Smooth muscle cell (in vitro differentiated cells): Measurements from ENCODE around the gene FOXJ3. TPM values are rescaled to one million over a fixed set of nuclear protein-coding genes. Genes with fewer than 3 reads are reported as not detected.

Source experiments
- DNase-seq: peaks from one replicate; lab custom pipeline; 2025; ENCODE audit not compliant: unreplicated experiment; lab: John Stamatoyannopoulos, UW
- H2AFZ ChIP-seq: fragments of 200-600 bp; sonication (generic); 2 replicates; pipeline ENCODE4 v1.6.0; 2016; ENCODE audit warnings: antibody characterized with exemption, low read depth, mild to moderate bottlenecking
- H3F3A ChIP-seq: fragments of 200-600 bp; sonication (generic); 2 replicates; pipeline ENCODE4 v1.6.0; 2017; ENCODE audit warnings: antibody characterized with exemption, low read depth
- H3K27ac ChIP-seq: fragments of 200-600 bp; sonication (generic); 2 replicates; pipeline ENCODE4 v1.5.1; 2016; ENCODE audit warnings: low read depth, mild to moderate bottlenecking
- H3K27me3 ChIP-seq: fragments of 200-600 bp; sonication (generic); 2 replicates; pipeline ENCODE4 v1.6.1; 2016; ENCODE audit warnings: low read depth, mild to moderate bottlenecking
- H3K36me3 ChIP-seq: fragments of 200-600 bp; sonication (generic); 2 replicates; pipeline ENCODE4 v1.5.1; 2016; ENCODE audit warnings: low read depth
- H3K4me1 ChIP-seq: fragments of 200-600 bp; sonication (generic); 2 replicates; pipeline ENCODE4 v1.5.1; 2016; ENCODE audit warnings: low read depth
- H3K4me2 ChIP-seq: fragments of 200-600 bp; sonication (generic); 2 replicates; pipeline ENCODE4 v1.6.0; 2016; ENCODE audit warnings: mild to moderate bottlenecking
- H3K4me3 ChIP-seq: fragments of 200-600 bp; sonication (generic); 2 replicates; pipeline ENCODE4 v1.5.1; 2016; ENCODE audit warnings: mild to moderate bottlenecking
- H3K79me2 ChIP-seq: fragments of 200-600 bp; sonication (generic); 2 replicates; pipeline ENCODE4 v1.6.0; 2016; ENCODE audit warnings: low read depth, mild to moderate bottlenecking
- H3K9ac ChIP-seq: fragments of 200-600 bp; sonication (generic); 2 replicates; pipeline ENCODE4 v1.6.0; 2016; ENCODE audit warnings: low read depth
- H3K9me3 ChIP-seq: fragments of 200-600 bp; sonication (generic); replicated peaks from 2 replicates; pipeline ENCODE4 v1.5.1; 2016; ENCODE audit warnings: low read depth
- H4K20me1 ChIP-seq: fragments of 200-600 bp; sonication (generic); 2 replicates; pipeline ENCODE4 v1.6.0; 2016; ENCODE audit warnings: low read depth
- WGBS: methylation state at CpG from one replicate; pipeline ENCODE4 v1.1.7; 2016; ENCODE audit warnings: low lambda C conversion rate; 5-methylcytosine and 5-hydroxymethylcytosine counted together
- polyA plus RNA-seq: library from polyadenylated mRNA; unstranded; fragments of >200 nt; fragmentation: Nextera tagmentation; extraction: Ambion mirVana; gene quantifications from 2 replicates; pipeline ENCODE4 v1.2.1, GENCODE V29; 2016
- total RNA-seq: library from RNA; depleted of rRNA; stranded (reverse); fragments of >200 nt; gene quantifications from 2 replicates; pipeline ENCODE4 v1.2.3, GENCODE V29; 2014
- TF ChIP-seq, protein P1 (sequence below): fragments of 200-600 bp; sonication (generic); IDR thresholded peaks from 2 replicates; pipeline ENCODE4 v1.5.1; 2017; ENCODE audit warnings: borderline replicate concordance, mild to moderate bottlenecking, antibody characterized with exemption; ENCODE audit not compliant: insufficient read depth, poor library complexity, severe bottlenecking

Gene FOXJ3
- total and polyA plus RNA-seq, 2 experiments from 2014 or later: 19.3 to 40.9 TPM

DNA sequence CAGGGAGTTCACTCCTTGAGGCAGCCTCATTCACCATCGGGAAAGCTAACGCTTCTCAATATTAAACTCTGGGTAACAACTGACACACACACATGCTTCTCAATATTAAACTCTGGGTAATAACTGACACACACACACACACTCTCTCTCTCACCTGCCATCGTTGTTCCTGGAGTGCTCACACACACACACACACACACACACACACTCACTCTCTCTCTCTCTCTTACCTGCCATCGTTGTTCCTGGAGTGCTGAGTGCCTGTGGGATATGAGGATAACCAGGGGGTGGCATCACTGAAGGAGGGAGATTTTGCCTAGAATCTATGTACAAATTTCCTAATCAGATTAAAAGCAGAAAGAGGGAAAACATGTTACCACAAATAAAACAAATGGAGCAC lies 153.3 kb downstream of the FOXJ3 start:
- TF ChIP-seq, protein P1, sequence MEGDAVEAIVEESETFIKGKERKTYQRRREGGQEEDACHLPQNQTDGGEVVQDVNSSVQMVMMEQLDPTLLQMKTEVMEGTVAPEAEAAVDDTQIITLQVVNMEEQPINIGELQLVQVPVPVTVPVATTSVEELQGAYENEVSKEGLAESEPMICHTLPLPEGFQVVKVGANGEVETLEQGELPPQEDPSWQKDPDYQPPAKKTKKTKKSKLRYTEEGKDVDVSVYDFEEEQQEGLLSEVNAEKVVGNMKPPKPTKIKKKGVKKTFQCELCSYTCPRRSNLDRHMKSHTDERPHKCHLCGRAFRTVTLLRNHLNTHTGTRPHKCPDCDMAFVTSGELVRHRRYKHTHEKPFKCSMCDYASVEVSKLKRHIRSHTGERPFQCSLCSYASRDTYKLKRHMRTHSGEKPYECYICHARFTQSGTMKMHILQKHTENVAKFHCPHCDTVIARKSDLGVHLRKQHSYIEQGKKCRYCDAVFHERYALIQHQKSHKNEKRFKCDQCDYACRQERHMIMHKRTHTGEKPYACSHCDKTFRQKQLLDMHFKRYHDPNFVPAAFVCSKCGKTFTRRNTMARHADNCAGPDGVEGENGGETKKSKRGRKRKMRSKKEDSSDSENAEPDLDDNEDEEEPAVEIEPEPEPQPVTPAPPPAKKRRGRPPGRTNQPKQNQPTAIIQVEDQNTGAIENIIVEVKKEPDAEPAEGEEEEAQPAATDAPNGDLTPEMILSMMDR: no peak
- no peak overlapping the region for H3K27ac ChIP-seq
- H4K20me1 ChIP-seq: peaks cover 33% of the 10 kb centered on the region
- H3K79me2 ChIP-seq: no peaks in the 10 kb centered on the region
- no peak overlapping the region for H2AFZ ChIP-seq
- no peak overlapping the region for H3K9ac ChIP-seq
- H3K4me2 ChIP-seq: no peak overlapping the region
- no peak overlapping the region for H3K4me3 ChIP-seq
- no peaks in the 10 kb centered on the region for H3K9me3 ChIP-seq
- H3K27me3 ChIP-seq: no peaks in the 10 kb centered on the region
- peaks cover 16% of the 10 kb centered on the region for H3F3A ChIP-seq
- no peak for DNase-seq
- 85% methylated on average over 4 of the region's 4 CpGs for WGBS
- H3K4me1 ChIP-seq: peaks cover 6% of the 10 kb centered on the region
- H3K36me3 ChIP-seq: no peaks in the 10 kb centered on the region

DNA sequence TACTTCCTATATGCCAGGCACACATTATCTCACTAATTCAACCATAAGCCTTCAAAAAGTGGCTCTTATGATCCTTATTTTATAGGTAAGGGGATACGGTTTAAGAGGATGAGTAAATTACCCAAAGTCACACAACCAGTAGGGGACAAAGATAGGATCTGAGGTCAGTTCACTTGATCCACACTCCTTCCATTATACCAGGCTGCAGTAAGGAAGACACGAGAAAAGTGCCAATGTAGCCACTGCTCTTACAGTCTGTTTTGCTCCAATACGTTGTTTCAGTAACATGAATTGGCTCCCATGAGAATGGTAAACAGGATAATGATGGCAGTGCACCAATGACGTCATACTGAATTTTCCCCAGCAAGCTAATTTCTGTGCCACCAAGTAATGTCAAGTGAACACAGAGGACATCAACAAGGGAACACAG lies 155.1 kb downstream of the FOXJ3 start:
- H3K36me3 ChIP-seq: no peaks in the 10 kb centered on the region
- TF ChIP-seq, protein P1: no peak
- H3K27me3 ChIP-seq: no peaks in the 10 kb centered on the region
- no peaks in the 10 kb centered on the region for H3K79me2 ChIP-seq
- H2AFZ ChIP-seq: no peak overlapping the region
- 78% methylated on average over 4 of the region's 4 CpGs for WGBS
- peaks cover 16% of the 10 kb centered on the region for H3F3A ChIP-seq
- no peak overlapping the region for H3K9ac ChIP-seq
- no peaks in the 10 kb centered on the region for H3K9me3 ChIP-seq
- peaks cover 6% of the 10 kb centered on the region for H3K4me1 ChIP-seq
- no peak overlapping the region for H3K4me2 ChIP-seq
- H3K4me3 ChIP-seq: no peak overlapping the region
- peaks cover 38% of the 10 kb centered on the region for H4K20me1 ChIP-seq
- DNase-seq: no peak
- H3K27ac ChIP-seq: no peak overlapping the region

DNA sequence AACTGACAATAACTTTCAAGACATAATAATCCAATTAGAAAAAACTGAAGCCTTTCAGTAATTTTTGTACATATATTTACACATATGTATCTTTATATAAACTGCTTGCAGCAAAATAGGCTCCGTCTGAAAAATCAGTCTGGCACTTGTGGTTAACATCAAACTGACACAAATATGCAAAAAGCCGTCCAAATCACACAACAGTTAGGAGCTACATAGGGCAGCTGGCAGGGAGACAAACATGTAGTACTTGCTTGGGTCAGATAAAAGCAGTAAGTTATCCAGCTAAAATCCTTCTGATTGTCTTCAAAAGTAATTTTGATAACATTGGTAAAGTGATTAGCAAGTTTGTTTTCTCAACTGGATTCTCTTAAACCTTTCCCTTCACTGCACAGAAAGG lies 155.8 kb downstream of the FOXJ3 start:
- H3K9me3 ChIP-seq: no peaks in the 10 kb centered on the region
- no peak overlapping the region for H2AFZ ChIP-seq
- H3K4me1 ChIP-seq: peaks cover 6% of the 10 kb centered on the region
- no peak overlapping the region for H3K9ac ChIP-seq
- WGBS: 4% methylated on average over 2 of the region's 2 CpGs
- no peaks in the 10 kb centered on the region for H3K36me3 ChIP-seq
- H3K4me2 ChIP-seq: no peak overlapping the region
- TF ChIP-seq, protein P1: no peak
- H4K20me1 ChIP-seq: peaks cover 38% of the 10 kb centered on the region
- DNase-seq: no peak
- H3K79me2 ChIP-seq: no peaks in the 10 kb centered on the region
- H3F3A ChIP-seq: peaks cover 16% of the 10 kb centered on the region
- H3K27me3 ChIP-seq: no peaks in the 10 kb centered on the region
- no peak overlapping the region for H3K27ac ChIP-seq
- no peak overlapping the region for H3K4me3 ChIP-seq

DNA sequence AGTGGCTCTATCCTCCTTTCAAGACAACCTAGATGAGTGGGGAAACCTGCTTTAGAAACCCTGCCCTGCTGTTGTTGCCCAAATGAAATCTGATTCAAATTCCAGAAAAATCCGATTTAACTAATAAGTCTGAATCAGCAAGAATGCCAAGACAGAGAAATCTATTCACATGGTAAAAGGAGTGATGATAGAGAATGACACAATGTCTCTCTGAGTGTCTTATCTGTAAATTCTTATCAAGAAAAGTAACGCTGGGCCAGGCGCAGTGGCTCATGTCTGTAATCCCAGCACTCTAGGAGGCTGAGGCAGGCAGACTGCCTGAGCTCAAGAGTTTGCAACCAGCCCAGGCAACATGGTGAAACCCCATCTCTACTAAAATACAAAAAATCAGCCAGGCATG lies 156.8 kb downstream of the FOXJ3 start:
- TF ChIP-seq, protein P1: no peak
- H3K36me3 ChIP-seq: no peaks in the 10 kb centered on the region
- no peaks in the 10 kb centered on the region for H3K9me3 ChIP-seq
- no peaks in the 10 kb centered on the region for H3K79me2 ChIP-seq
- H2AFZ ChIP-seq: no peak overlapping the region
- peaks cover 38% of the 10 kb centered on the region for H4K20me1 ChIP-seq
- DNase-seq: no peak
- no peaks in the 10 kb centered on the region for H3K27me3 ChIP-seq
- H3K27ac ChIP-seq: peak overlapping the region; percentile 42
- 11% methylated on average over 3 of the region's 3 CpGs for WGBS
- peaks cover 6% of the 10 kb centered on the region for H3K4me1 ChIP-seq
- H3K9ac ChIP-seq: no peak overlapping the region
- no peak overlapping the region for H3K4me3 ChIP-seq
- peak overlapping the region; percentile 35 for H3K4me2 ChIP-seq
- H3F3A ChIP-seq: peaks cover 16% of the 10 kb centered on the region
